Measurements from ENCODE around the gene WDFY4. TPM values are rescaled to one million over a fixed set of nuclear protein-coding genes. Genes with fewer than 3 reads are reported as not detected.

WDFY4 gene
- total and polyA plus RNA-seq, 2 donors (not counting 3 experiments of a cell fraction or from before 2014, with no cell fraction given) = 10.1 to 10.2 TPM

DNA sequence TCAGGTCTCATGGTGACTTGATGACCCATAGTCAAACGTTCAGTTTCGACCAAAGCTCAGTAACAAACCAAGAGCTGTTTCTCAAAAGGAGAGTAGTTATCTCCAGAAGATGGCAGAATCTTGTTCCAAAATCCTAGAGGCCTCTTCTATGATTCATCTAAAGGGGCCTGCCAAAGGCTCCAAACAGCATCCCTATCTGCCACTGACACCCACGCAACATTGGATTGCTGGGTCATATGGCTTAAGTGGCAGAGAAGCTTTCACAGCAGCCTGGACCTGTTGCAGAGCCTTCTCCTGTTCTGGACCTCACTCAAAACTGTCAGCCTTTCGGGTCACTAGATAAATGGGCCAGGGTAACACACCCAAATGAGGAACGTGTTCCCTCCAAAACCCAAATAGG, 309.0 kb downstream of the WDFY4 start:
- dilution Hi-C loops (cut with MboI; ENCODE audit: extremely low pct_ligation_motif_present, low sequenced_read_pairs) = no loop called here

More for the DNA sequence above, 309.0 kb downstream of the WDFY4 start:
- Histone ChIP-seq H3K27me3 (ENCODE audit: control insufficient read depth in 2 of 2, insufficient read depth in 2 of 2, low read length in 2 of 2) (peaks cover 0 to 4% of the 10 kb centered on the region in 2 experiments), H2AFZ (ENCODE audit: low read depth, low read length) (no peak overlapping the region), H3K4me2 (ENCODE audit: insufficient read depth, low read length) (no peak overlapping the region), H4K20me1 (replicated peaks; ENCODE audit: control insufficient read depth, extremely low read depth, insufficient read depth, low read length) (no peaks in the 10 kb centered on the region), H3K4me1 (ENCODE audit: control insufficient read depth, extremely low read depth, insufficient read depth, low read length) (no peaks in the 10 kb centered on the region), H3K36me3 (ENCODE audit: control insufficient read depth in 2 of 2, extremely low read depth in 1 of 2, insufficient read depth in 2 of 2, low read length in 2 of 2) (no peaks in the 10 kb centered on the region), H3K9me1 (replicated peaks; ENCODE audit: control insufficient read depth, extremely low read depth, insufficient read depth, low read length) (no peaks in the 10 kb centered on the region), H3K27ac (ENCODE audit: insufficient read depth, low read depth, low read length) (no peak overlapping the region), H3K9me3 (replicated peaks; ENCODE audit: control insufficient read depth, insufficient read depth, low read length) (no peaks in the 10 kb centered on the region), H3K4me3 (replicated peaks in 1 of 3; ENCODE audit: insufficient read depth in 1 of 3, low read depth in 1 of 3, low read length in 3 of 3) (no peak overlapping the region), H3K9ac (replicated peaks; ENCODE audit: extremely low read depth, insufficient read depth, low read length) (no peak overlapping the region), H3K79me2 (ENCODE audit: control insufficient read depth, insufficient read depth, low read length) (no peaks in the 10 kb centered on the region)
- DNase-seq (ENCODE audit: low read depth, low spot score) (no peak), FAIRE-seq (no peak)
- CTCF ChIA-PET = no interaction called here
- TF ChIP-seq FOS (IDR thresholded peaks at IDR 0.05; ENCODE audit: borderline replicate concordance, insufficient read depth, low read length) (no peak), POLR2AphosphoS5 (IDR thresholded peaks at IDR 0.05; ENCODE audit: insufficient read depth, low read depth, low read length) (no peak), POLR2A (IDR thresholded peaks at IDR 0.05; ENCODE audit: low read depth, low read length) (no peak), GATA2 (IDR thresholded peaks at IDR 0.05; ENCODE audit: insufficient read depth, insufficient read length, low read depth, low read length) (no peak), EZH2 (IDR thresholded peaks at IDR 0.05; ENCODE audit: borderline replicate concordance, low read depth, low read length, severe bottlenecking) (no peak), MYC (IDR thresholded peaks at IDR 0.05; ENCODE audit: low read depth, low read length) (no peak), JUN (IDR thresholded peaks at IDR 0.05; ENCODE audit: borderline replicate concordance, insufficient read depth, insufficient read length, low read depth) (no peak), MAX (IDR thresholded peaks at IDR 0.05; ENCODE audit: insufficient read depth, insufficient read length) (no peak)
- TF ChIP-seq, protein P1, sequence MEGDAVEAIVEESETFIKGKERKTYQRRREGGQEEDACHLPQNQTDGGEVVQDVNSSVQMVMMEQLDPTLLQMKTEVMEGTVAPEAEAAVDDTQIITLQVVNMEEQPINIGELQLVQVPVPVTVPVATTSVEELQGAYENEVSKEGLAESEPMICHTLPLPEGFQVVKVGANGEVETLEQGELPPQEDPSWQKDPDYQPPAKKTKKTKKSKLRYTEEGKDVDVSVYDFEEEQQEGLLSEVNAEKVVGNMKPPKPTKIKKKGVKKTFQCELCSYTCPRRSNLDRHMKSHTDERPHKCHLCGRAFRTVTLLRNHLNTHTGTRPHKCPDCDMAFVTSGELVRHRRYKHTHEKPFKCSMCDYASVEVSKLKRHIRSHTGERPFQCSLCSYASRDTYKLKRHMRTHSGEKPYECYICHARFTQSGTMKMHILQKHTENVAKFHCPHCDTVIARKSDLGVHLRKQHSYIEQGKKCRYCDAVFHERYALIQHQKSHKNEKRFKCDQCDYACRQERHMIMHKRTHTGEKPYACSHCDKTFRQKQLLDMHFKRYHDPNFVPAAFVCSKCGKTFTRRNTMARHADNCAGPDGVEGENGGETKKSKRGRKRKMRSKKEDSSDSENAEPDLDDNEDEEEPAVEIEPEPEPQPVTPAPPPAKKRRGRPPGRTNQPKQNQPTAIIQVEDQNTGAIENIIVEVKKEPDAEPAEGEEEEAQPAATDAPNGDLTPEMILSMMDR (IDR thresholded peaks at IDR 0.05; ENCODE audit: extremely low read depth in 1 of 2, insufficient read depth in 1 of 2, low read depth in 1 of 2, low read length in 2 of 2) = no peak
- POLR2A ChIA-PET = no interaction called here
- BruUV-seq (replicated peaks) = no TSS peak
- intact Hi-C loops (cut with micrococcal nuclease) = no loop called here
